GM18526 (cell line): Measurements from ENCODE around the gene SLC35F4.

Experiments
- POLR2A ChIP-seq: IDR thresholded peaks from 3 replicates; pipeline ENCODE4 v1.6.1; 2011; ENCODE audit not compliant: insufficient read length; ENCODE audit errors: extremely low read depth

Gene SLC35F4

GRCh38 chr14:57828713-57829112, 37.2 kb downstream of the SLC35F4 start:
- TF ChIP-seq POLR2A = no peak

GRCh38 chr14:57823015-57823660, 42.8 kb downstream of the SLC35F4 start:
- no peak for TF ChIP-seq POLR2A

- TF ChIP-seq POLR2A = no peak
Measured at GRCh38 chr14:57822081-57822480, 43.8 kb downstream of the SLC35F4 start.

- no peak for TF ChIP-seq POLR2A
Measured at GRCh38 chr14:57820581-57820980, 45.3 kb downstream of the SLC35F4 start.

- no peak for TF ChIP-seq POLR2A
Measured at GRCh38 chr14:57818511-57818910, 47.4 kb downstream of the SLC35F4 start.

- no peak for TF ChIP-seq POLR2A
Measured at GRCh38 chr14:57816568-57817284, 49.2 kb downstream of the SLC35F4 start.

- TF ChIP-seq POLR2A = no peak
Measured at GRCh38 chr14:57814726-57815125, 51.2 kb downstream of the SLC35F4 start.

- TF ChIP-seq POLR2A = no peak
Measured at GRCh38 chr14:57812741-57813140, 53.2 kb downstream of the SLC35F4 start.

- no peak for TF ChIP-seq POLR2A
Measured at GRCh38 chr14:57811998-57812546, 53.8 kb downstream of the SLC35F4 start.

GRCh38 chr14:57809808-57810207, 56.1 kb downstream of the SLC35F4 start:
- TF ChIP-seq POLR2A = no peak

- TF ChIP-seq POLR2A = no peak
Measured at GRCh38 chr14:57797160-57797559, 68.7 kb downstream of the SLC35F4 start.

- no peak for TF ChIP-seq POLR2A
Measured at GRCh38 chr14:57796556-57796955, 69.3 kb downstream of the SLC35F4 start.

- no peak for TF ChIP-seq POLR2A
Measured at GRCh38 chr14:57785058-57785457, 80.8 kb downstream of the SLC35F4 start.

- TF ChIP-seq POLR2A = no peak
Measured at GRCh38 chr14:57771801-57772200, 94.1 kb downstream of the SLC35F4 start.

- TF ChIP-seq POLR2A = no peak
Measured at GRCh38 chr14:57769863-57770523, 95.9 kb downstream of the SLC35F4 start.

GRCh38 chr14:57761800-57762199, 104.1 kb downstream of the SLC35F4 start:
- TF ChIP-seq POLR2A = no peak
